GM10266 (cell line): ENCODE data around the gene PRLR.

Source experiments
- DNase-seq: peaks from one replicate; pipeline ENCODE4 v3.0.0; 2012; ENCODE audit errors: extremely low spot score
- CTCF ChIP-seq: IDR thresholded peaks from 2 replicates; pipeline ENCODE4 v1.5.1; 2012; ENCODE audit warnings: mild to moderate bottlenecking, low read depth; ENCODE audit not compliant: control insufficient read depth, insufficient read depth; ENCODE audit errors: missing control alignments

PRLR gene

GRCh38 chr5:35087991-35088390 lies 142.3 kb downstream of the PRLR start:
- no peak for TF ChIP-seq CTCF
- DNase-seq, result no peak

- no peak for DNase-seq
- no peak for TF ChIP-seq CTCF
Observed at GRCh38 chr5:35083150-35083549, 147.1 kb downstream of the PRLR start.

GRCh38 chr5:35082530-35082929 lies 147.8 kb downstream of the PRLR start:
- no peak for DNase-seq
- no peak for TF ChIP-seq CTCF

- no peak for TF ChIP-seq CTCF
- DNase-seq, result no peak
Observed at GRCh38 chr5:35081134-35081533, 149.2 kb downstream of the PRLR start.

- no peak for DNase-seq
Observed at GRCh38 chr5:35073160-35073559, 157.1 kb downstream of the PRLR start.

GRCh38 chr5:35069188-35069587 lies 161.1 kb downstream of the PRLR start:
- no peak for TF ChIP-seq CTCF
- DNase-seq, result no peak

More at GRCh38 chr5:35073160-35073559, 157.1 kb downstream of the PRLR start:
- TF ChIP-seq CTCF, result no peak

- no peak for DNase-seq
- TF ChIP-seq CTCF, result no peak
Observed at GRCh38 chr5:35067985-35068384, 162.3 kb downstream of the PRLR start.
